Suprapubic skin (tissue), 4 donors: ENCODE results near the gene ARFGEF3. TPM values are rescaled to one million over a fixed set of nuclear protein-coding genes. Genes with fewer than 3 reads are reported as not detected.
"Not testable (repeated sequence)": the region's sequence is repeated elsewhere in the genome, so short reads cannot be mapped to it uniquely, and the experiment has no call there.

Experiments used
- DNase-seq, 2 donors: peaks; one replicate each; pipeline ENCODE4 v3.0.0-alpha.2; 2019; ENCODE audit warnings: low spot score in 2 of 2
- H3K27ac ChIP-seq: fragments of 200-600 bp; sonication (generic); one replicate; pipeline ENCODE4 v1.5.1; 2019
- H3K27me3 ChIP-seq: fragments of 200-600 bp; sonication (generic); one replicate; pipeline ENCODE4 v1.5.1; 2019
- H3K36me3 ChIP-seq: fragments of 200-600 bp; sonication (generic); one replicate; pipeline ENCODE4 v1.5.1; 2019
- H3K4me1 ChIP-seq: fragments of 200-600 bp; sonication (generic); one replicate; pipeline ENCODE4 v1.5.1; 2019
- H3K4me3 ChIP-seq: fragments of 200-600 bp; sonication (generic); one replicate; pipeline ENCODE4 v1.5.1; 2019; ENCODE audit warnings: mild to moderate bottlenecking
- H3K9me3 ChIP-seq: fragments of 200-600 bp; sonication (generic); one replicate; pipeline ENCODE4 v1.5.1; 2019
- EP300 ChIP-seq: sonication (generic); formaldehyde crosslinking; IDR thresholded peaks from one replicate; pipeline ENCODE4 v1.6.1; 2017; ENCODE audit warnings: antibody characterized with exemption
- POLR2A ChIP-seq, 2 donors: fragments of 450-650 bp; IDR thresholded peaks; one replicate each; pipeline ENCODE4 v1.6.1; 2017; ENCODE audit warnings: antibody characterized with exemption in 2 of 2, mild to moderate bottlenecking in 2 of 2, moderate library complexity in 2 of 2
- POLR2AphosphoS5 ChIP-seq, 3 donors: sonication (generic); formaldehyde crosslinking; IDR thresholded peaks; one replicate each; pipeline ENCODE4 v1.6.1; 2017; ENCODE audit warnings: antibody characterized with exemption in 3 of 3
- WGBS: methylation state at CpG from one replicate; pipeline ENCODE4 v1.1.5; 2018; 5-methylcytosine and 5-hydroxymethylcytosine counted together
- total RNA-seq, 4 donors: library from RNA; depleted of rRNA; stranded (reverse); fragments of >200 nt; gene quantifications; one replicate each; pipeline ENCODE4 v1.1.0, GENCODE V29; 2016
- TF ChIP-seq, protein P1 (sequence below), 2 donors: fragments of 200-600 bp in 1 of 2; fragments of 450-650 bp in 1 of 2; sonication (generic) in 1 of 2; IDR thresholded peaks; one replicate each; pipeline ENCODE4 v1.5.1; 2016 to 2019; ENCODE audit warnings: antibody characterized with exemption in 2 of 2, mild to moderate bottlenecking in 1 of 2, moderate library complexity in 1 of 2

The ARFGEF3 gene
- total RNA-seq, 4 donors from 2014 or later = 5.1 to 20.6 (median 9.6) TPM

DNA sequence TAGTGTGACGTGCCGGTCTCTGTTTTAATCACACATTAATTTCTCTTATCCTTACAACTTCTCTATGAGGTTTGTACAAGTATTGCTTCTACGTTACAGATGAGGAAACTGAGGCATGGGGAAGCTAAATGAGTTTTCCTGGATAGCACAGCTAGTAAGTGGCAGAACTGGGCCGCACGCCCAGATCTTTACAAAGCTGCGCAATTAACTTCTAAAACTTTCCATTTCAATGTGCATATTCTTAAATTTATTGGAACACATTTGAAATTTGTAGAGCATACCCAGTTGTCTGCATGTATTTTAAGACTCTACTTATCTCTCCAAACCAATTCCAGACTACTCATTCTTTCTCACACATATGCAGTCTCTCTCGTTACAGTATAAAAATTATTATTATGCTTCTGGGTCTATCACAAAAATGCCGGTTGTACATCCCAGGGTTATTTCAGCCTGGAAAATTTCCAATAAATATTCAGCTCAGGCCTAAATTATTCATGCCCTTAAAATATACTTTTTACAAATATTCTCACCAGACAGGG lies 44.3 kb upstream of the ARFGEF3 start:
- no peak for DNase-seq
- Histone ChIP-seq H3K36me3 (no peaks in the 10 kb centered on the region), H3K9me3 (no peaks in the 10 kb centered on the region), H3K27me3 (no peaks in the 10 kb centered on the region), H3K4me3 (no peak overlapping the region), H3K27ac (no peak overlapping the region), H3K4me1 (no peaks in the 10 kb centered on the region)
- WGBS = 85% methylated on average over 8 of the region's 8 CpGs
- no peak for TF ChIP-seq POLR2AphosphoS5 (IDR thresholded peaks at IDR 0.05)
- no peak for TF ChIP-seq POLR2A (IDR thresholded peaks at IDR 0.05)
- TF ChIP-seq, protein P1, sequence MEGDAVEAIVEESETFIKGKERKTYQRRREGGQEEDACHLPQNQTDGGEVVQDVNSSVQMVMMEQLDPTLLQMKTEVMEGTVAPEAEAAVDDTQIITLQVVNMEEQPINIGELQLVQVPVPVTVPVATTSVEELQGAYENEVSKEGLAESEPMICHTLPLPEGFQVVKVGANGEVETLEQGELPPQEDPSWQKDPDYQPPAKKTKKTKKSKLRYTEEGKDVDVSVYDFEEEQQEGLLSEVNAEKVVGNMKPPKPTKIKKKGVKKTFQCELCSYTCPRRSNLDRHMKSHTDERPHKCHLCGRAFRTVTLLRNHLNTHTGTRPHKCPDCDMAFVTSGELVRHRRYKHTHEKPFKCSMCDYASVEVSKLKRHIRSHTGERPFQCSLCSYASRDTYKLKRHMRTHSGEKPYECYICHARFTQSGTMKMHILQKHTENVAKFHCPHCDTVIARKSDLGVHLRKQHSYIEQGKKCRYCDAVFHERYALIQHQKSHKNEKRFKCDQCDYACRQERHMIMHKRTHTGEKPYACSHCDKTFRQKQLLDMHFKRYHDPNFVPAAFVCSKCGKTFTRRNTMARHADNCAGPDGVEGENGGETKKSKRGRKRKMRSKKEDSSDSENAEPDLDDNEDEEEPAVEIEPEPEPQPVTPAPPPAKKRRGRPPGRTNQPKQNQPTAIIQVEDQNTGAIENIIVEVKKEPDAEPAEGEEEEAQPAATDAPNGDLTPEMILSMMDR (IDR thresholded peaks at IDR 0.05) = no peak
- TF ChIP-seq EP300 = no peak

DNA sequence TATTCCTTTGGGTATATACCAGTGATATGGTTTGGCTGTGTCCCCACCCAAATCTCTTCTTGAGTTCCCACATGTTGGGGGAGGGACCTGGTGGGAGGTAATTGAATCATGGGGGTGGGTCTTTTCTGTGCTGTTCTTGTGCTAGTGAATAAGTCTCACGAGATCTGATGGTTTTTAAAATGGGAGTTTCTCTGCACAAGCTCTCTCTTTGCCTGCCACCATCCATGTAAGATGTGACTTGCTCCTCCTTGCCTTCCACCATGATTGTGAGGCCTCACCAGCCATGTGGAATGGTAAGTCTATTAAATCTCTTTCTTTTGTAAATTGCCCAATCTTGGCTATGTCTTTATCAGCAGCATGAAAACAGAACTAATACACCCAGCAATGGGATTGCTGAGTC lies 42.5 kb upstream of the ARFGEF3 start:
- not testable (repeated sequence) for H3K4me1 ChIP-seq, H3K27me3 ChIP-seq, H3K27ac ChIP-seq, DNase-seq, H3K36me3 ChIP-seq, H3K9me3 ChIP-seq, H3K4me3 ChIP-seq
- WGBS = 100% methylated on average over 1 of the region's 1 CpG

DNA sequence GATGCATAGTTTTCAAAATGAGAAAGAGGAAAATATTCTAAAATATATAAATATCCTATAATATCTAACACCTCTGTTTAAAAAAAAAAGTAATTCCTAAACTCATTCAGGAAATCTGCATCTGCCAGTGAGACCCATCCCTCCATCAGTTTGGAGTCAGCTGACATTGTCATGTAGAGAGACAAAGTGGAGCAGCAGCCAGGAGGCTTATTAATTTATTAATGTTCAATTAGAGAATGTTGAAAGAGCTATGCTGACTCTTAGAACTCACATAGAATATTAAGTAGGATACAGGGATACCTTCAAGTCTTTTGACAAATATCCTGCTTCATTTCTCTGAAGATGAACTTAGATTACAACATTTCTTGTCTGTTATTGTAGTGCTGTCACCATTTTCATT lies 41.8 kb upstream of the ARFGEF3 start:
- Histone ChIP-seq H3K9me3 (no peaks in the 10 kb centered on the region), H3K4me1 (no peaks in the 10 kb centered on the region), H3K27ac (no peak overlapping the region), H3K4me3 (no peak overlapping the region), H3K36me3 (no peaks in the 10 kb centered on the region), H3K27me3 (no peaks in the 10 kb centered on the region)
- TF ChIP-seq, protein P1 (IDR thresholded peaks at IDR 0.05) = no peak
- no peak for TF ChIP-seq EP300
- no peak for TF ChIP-seq POLR2A (IDR thresholded peaks at IDR 0.05)
- TF ChIP-seq POLR2AphosphoS5 (IDR thresholded peaks at IDR 0.05) = no peak
- no peak for DNase-seq

DNA sequence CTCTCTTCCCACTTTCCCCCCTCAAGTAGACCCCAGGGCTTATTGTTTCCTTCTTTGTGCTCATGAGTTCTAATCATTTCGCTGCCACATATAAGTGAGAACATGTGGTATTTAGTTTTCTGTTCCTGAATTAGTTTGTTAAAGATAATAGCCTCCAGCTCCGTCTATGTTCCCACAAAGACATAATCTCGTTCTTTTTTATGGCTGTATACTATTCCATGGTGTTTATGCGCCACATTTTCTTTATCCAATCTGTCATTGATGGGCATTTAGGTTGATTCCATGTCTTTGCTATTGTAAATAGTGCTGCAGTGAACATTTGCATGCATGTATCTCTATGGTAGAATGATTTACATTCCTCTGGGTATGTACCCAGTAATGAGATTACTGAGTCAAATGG lies 37.6 kb upstream of the ARFGEF3 start:
- Histone ChIP-seq H3K4me1 (no peaks in the 10 kb centered on the region), H3K36me3 (no peaks in the 10 kb centered on the region), H3K27me3 (no peaks in the 10 kb centered on the region), H3K9me3 (no peaks in the 10 kb centered on the region), H3K4me3 (no peak overlapping the region), H3K27ac (no peak overlapping the region)
- no peak for DNase-seq
- WGBS = 96% methylated on average over 4 of the region's 4 CpGs
- no peak for TF ChIP-seq POLR2A (IDR thresholded peaks at IDR 0.05)
- no peak for TF ChIP-seq EP300

DNA sequence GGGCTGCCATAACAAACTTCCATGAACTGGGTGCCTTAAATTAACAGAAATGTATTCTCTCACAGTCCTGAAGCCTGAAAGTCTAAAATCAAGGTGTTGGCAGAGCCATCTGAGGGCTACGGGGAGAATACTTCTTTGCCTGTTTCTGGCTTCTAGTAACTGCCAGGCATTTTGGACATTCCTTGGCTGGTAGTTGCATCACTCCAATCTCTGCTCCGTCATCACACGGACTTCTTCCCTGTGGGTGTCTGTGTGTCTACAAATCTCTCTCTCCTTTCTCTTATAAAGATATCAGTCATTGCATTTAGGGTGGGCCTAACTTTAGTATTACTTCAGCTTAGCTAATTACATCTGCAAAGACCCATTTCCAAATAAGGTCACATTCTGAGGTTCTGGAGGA lies 33.6 kb upstream of the ARFGEF3 start:
- Histone ChIP-seq H3K36me3 (no peaks in the 10 kb centered on the region), H3K9me3 (no peaks in the 10 kb centered on the region), H3K4me1 (no peaks in the 10 kb centered on the region), H3K4me3 (no peak overlapping the region), H3K27me3 (no peaks in the 10 kb centered on the region), H3K27ac (no peak overlapping the region)
- no peak for TF ChIP-seq EP300
- TF ChIP-seq POLR2A (IDR thresholded peaks at IDR 0.05) = no peak
- TF ChIP-seq, protein P1 (IDR thresholded peaks at IDR 0.05) = no peak
- no peak for DNase-seq
- WGBS = 82% methylated on average over 3 of the region's 3 CpGs

DNA sequence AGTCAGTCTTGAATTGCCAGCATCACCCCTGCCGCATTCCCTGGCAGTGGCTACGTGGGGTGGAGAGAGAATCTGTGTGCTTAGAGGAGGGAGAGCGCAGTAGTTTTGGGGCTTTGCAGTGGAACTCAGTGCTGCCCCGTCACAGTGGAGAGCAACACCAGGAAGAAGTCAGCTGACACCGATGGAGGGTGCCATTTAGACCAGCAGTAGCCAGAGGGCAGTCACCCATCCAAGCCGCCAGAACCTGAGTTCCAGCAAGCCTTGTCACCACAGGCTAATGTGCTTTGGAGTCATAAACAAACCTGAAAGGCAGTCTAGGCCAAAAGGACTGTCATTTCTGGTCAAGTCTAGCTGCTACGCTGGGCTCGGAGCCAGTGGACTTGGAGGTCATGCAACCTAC lies 32.5 kb upstream of the ARFGEF3 start:
- no peaks in the 10 kb centered on the region for H3K27me3 ChIP-seq
- WGBS = 94% methylated on average over 5 of the region's 8 CpGs
- DNase-seq = no peak
- H3K9me3 ChIP-seq = no peaks in the 10 kb centered on the region
- no peaks in the 10 kb centered on the region for H3K36me3 ChIP-seq
- TF ChIP-seq EP300 = no peak
- TF ChIP-seq POLR2AphosphoS5 (IDR thresholded peaks at IDR 0.05) = no peak
- TF ChIP-seq POLR2A (IDR thresholded peaks at IDR 0.05) = no peak
- TF ChIP-seq, protein P1 (IDR thresholded peaks at IDR 0.05) = no peak
- H3K4me1 ChIP-seq = no peaks in the 10 kb centered on the region
- no peak overlapping the region for H3K4me3 ChIP-seq
- H3K27ac ChIP-seq = no peak overlapping the region
